ENCODE measurements around the gene PITRM1.

DNA sequence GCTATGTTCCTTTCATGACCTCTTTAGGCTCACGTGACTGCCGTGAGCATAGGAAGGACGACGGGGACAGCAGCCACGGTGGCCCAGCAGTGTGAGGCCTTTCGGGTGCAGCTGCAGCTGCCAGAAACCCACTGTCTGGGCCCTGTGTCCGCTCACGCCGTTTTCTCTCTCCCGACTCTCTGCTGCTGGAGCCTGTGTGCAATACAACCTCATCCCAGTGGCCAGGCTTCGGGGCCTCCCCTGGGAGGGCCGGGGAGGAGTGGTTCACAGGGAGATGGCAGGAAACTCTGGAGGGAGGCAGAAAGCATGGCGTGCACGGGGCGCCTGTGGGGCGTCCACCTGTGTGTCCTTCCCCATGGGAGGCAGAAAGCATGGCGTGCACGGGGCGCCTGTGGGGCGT is 66.7 kb downstream of the PITRM1 start:
- TF ChIP-seq CTCF (IDR thresholded peaks at IDR 0.05; ENCODE audit: insufficient read depth, low read depth, low read length) (no peak), EZH2 (IDR thresholded peaks at IDR 0.05; ENCODE audit: insufficient read depth, low read length) (no peak)

Data from astrocyte (in vitro differentiated cells and primary cell).